Coronary artery (tissue), 2 donors: ENCODE measurements around the gene DOCK1.

ENCODE experiments used
- DNase-seq: peaks from one replicate; pipeline ENCODE4 v3.0.0-alpha.2; 2017; ENCODE audit warnings: low spot score
- H3K27ac ChIP-seq, 2 donors: fragments of 200-600 bp; sonication (generic); one replicate each; pipeline ENCODE4 v1.5.1; 2016 to 2019
- H3K4me3 ChIP-seq: fragments of 200-600 bp; sonication (generic); 2 replicates; pipeline ENCODE4 v1.5.1; 2016; ENCODE audit warnings: mild to moderate bottlenecking, moderate library complexity
- CTCF ChIP-seq: fragments of 200-600 bp; sonication (generic); IDR thresholded peaks from one replicate; pipeline ENCODE4 v1.5.1; 2019; ENCODE audit warnings: antibody characterized with exemption

DOCK1 gene

GRCh38 chr10:126924915-126925300 lies 19.7 kb downstream of the DOCK1 start:
- no peak for TF ChIP-seq CTCF
- DNase-seq: no peak

GRCh38 chr10:126926568-126926967 lies 21.3 kb downstream of the DOCK1 start:
- no peak for TF ChIP-seq CTCF
- H3K27ac ChIP-seq: no peak overlapping the region
- DNase-seq: no peak
- H3K4me3 ChIP-seq: no peak overlapping the region

More at GRCh38 chr10:126924915-126925300, 19.7 kb downstream of the DOCK1 start:
- no peak overlapping the region for H3K4me3 ChIP-seq
- no peak overlapping the region for H3K27ac ChIP-seq

- Histone ChIP-seq H3K4me3 (no peak overlapping the region), H3K27ac (no peak overlapping the region)
- DNase-seq: no peak
- no peak for TF ChIP-seq CTCF
Observed at GRCh38 chr10:126927799-126928198, 22.6 kb downstream of the DOCK1 start.

- no peak for DNase-seq
- H3K27ac ChIP-seq: no peak overlapping the region
- no peak overlapping the region for H3K4me3 ChIP-seq
- TF ChIP-seq CTCF: no peak
Observed at GRCh38 chr10:126928274-126928673, 23.0 kb downstream of the DOCK1 start.

- no peak overlapping the region for H3K4me3 ChIP-seq
- no peak overlapping the region for H3K27ac ChIP-seq
- TF ChIP-seq CTCF: no peak
- DNase-seq: no peak
Observed at GRCh38 chr10:126929391-126929790, 24.2 kb downstream of the DOCK1 start.

- peak overlapping the region; percentile 67 for H3K4me3 ChIP-seq
- TF ChIP-seq CTCF: no peak
Observed at GRCh38 chr10:126930131-126930882, 25.1 kb downstream of the DOCK1 start.

GRCh38 chr10:126930883-126931503 lies 25.8 kb downstream of the DOCK1 start:
- Histone ChIP-seq H3K4me3 (peak overlapping the region; percentile 67), H3K27ac (peak overlapping the region in 1 of 2 donors; percentile 66)
- no peak for TF ChIP-seq CTCF
- no peak for DNase-seq

More at GRCh38 chr10:126930131-126930882, 25.1 kb downstream of the DOCK1 start:
- DNase-seq: no peak
- peak overlapping the region in 1 of 2 donors; percentile 66 for H3K27ac ChIP-seq
